ENCODE measurements around the gene TAF1C.

The TAF1C gene

GRCh38 chr16:84131117-84131516 lies 55.7 kb downstream of the TAF1C start:
- DNase-seq (ENCODE audit: low read depth in 2 of 2), result no peak
